Measurements from ENCODE around the gene PPP1R12A.

GRCh38 chr12:79848339-79848738 lies 86.6 kb downstream of the PPP1R12A start:
- TF ChIP-seq POLR2A (IDR thresholded peaks at IDR 0.05; ENCODE audit: low read length) (no peak), POLR2AphosphoS2 (conservative IDR thresholded peaks at IDR 0.05; ENCODE audit: low read length) (no peak), REST (IDR thresholded peaks at IDR 0.05) (no peak), MAX (IDR thresholded peaks at IDR 0.05) (no peak), TP53 (CRISPR knock-in tag; IDR thresholded peaks at IDR 0.05) (no peak), SMC3 (IDR thresholded peaks at IDR 0.05) (no peak), BHLHE40 (IDR thresholded peaks at IDR 0.05; ENCODE audit: low read depth, low read length) (no peak), GATA3 (IDR thresholded peaks at IDR 0.05; ENCODE audit: borderline replicate concordance) (no peak), EP300 (IDR thresholded peaks at IDR 0.05) (no peak), NFE2L2 (conservative IDR thresholded peaks at IDR 0.05; ENCODE audit: low read length) (no peak)
- TF ChIP-seq, protein P1, sequence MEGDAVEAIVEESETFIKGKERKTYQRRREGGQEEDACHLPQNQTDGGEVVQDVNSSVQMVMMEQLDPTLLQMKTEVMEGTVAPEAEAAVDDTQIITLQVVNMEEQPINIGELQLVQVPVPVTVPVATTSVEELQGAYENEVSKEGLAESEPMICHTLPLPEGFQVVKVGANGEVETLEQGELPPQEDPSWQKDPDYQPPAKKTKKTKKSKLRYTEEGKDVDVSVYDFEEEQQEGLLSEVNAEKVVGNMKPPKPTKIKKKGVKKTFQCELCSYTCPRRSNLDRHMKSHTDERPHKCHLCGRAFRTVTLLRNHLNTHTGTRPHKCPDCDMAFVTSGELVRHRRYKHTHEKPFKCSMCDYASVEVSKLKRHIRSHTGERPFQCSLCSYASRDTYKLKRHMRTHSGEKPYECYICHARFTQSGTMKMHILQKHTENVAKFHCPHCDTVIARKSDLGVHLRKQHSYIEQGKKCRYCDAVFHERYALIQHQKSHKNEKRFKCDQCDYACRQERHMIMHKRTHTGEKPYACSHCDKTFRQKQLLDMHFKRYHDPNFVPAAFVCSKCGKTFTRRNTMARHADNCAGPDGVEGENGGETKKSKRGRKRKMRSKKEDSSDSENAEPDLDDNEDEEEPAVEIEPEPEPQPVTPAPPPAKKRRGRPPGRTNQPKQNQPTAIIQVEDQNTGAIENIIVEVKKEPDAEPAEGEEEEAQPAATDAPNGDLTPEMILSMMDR (IDR thresholded peaks at IDR 0.05): no peak
